Activated CD8-positive, alpha-beta T cell treated with anti-CD3 and anti-CD28 coated beads, Interleukin-2, amount 10 ng/mL, durations not matched to agents 7 days and 5 days (primary cell): Measurements from ENCODE around the gene ACAP2. TPM values are rescaled to one million over a fixed set of nuclear protein-coding genes. Genes with fewer than 3 reads are reported as not detected.

Source experiments
- ATAC-seq: fragments of 150-1000 bp; cut with Tn5 transposase; one replicate; pipeline ENCODE4 v1.10.0; 2021; ENCODE audit warnings: moderate library complexity
- CTCF ChIA-PET: fragments of 350-600 bp; sonication (Branson Sonifier 250); formaldehyde crosslinking; loops from one replicate; lab custom pipeline; 2021; ENCODE audit warnings: antibody characterized with exemption; lab: Charles Lee
- POLR2A ChIA-PET: fragments of 350-600 bp; sonication (Branson Sonifier 250); formaldehyde crosslinking; loops from one replicate; lab custom pipeline; 2021; ENCODE audit warnings: antibody characterized with exemption; lab: Charles Lee
- DNase-seq: peaks from one replicate; pipeline ENCODE4 v3.0.0-alpha.2; 2020
- H3K27ac Mint-ChIP-seq: one replicate; pipeline ENCODE4 v1.8.0; 2021; ENCODE audit warnings: mild to moderate bottlenecking, mixed read lengths
- H3K27me3 Mint-ChIP-seq: one replicate; pipeline ENCODE4 v1.8.0; 2021; ENCODE audit warnings: low read depth, mixed read lengths
- H3K36me3 Mint-ChIP-seq: one replicate; pipeline ENCODE4 v1.8.0; 2021; ENCODE audit warnings: low read depth, mixed read lengths
- H3K4me1 Mint-ChIP-seq: one replicate; pipeline ENCODE4 v1.8.0; 2021; ENCODE audit warnings: low read depth, mixed read lengths
- H3K4me3 Mint-ChIP-seq: one replicate; pipeline ENCODE4 v1.8.0; 2021; ENCODE audit warnings: mild to moderate bottlenecking, mixed read lengths
- H3K9me3 Mint-ChIP-seq: one replicate; pipeline ENCODE4 v1.8.0; 2022; ENCODE audit warnings: mixed read lengths; ENCODE audit not compliant: insufficient read depth
- total RNA-seq, 2 experiments: library from RNA; stranded (reverse); gene quantifications; one replicate each; pipeline ENCODE4 v1.2.3, GENCODE V29; 2021

ACAP2 gene
- total RNA-seq, 2 experiments from 2014 or later, result 69.7 to 74.2 TPM

DNA sequence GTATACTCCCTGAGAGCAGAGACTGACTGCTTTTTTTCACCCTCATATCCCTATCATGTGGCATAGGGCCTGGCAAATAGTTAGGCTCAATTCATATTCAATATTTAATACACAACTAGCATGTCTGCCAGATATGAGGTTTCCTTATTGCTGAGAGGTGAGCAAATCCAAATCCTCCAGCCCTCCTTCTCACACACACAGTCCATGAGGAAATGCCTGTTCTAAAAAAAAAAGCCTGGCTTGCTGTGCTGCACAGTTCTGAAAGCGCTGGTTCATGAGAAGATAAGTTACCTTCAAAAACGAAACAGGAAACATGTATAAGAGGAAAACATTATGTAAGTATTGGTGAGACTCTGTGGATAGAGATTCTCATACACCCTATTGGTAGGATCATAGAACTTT lies 15.5 kb upstream of the ACAP2 start:
- CTCF ChIA-PET, result interaction anchor here (1.3 kb wide), 1 partner anchor 15 kb away, joined by 4 read pairs; the partner anchor contains the start of gene ACAP2
- Mint-ChIP-seq H3K4me3 (peak overlapping the region; percentile 33), H3K36me3 (no peaks in the 10 kb centered on the region), H3K4me1 (peaks cover 20% of the 10 kb centered on the region), H3K27ac (peak overlapping the region; percentile 86), H3K27me3 (no peaks in the 10 kb centered on the region), H3K9me3 (no peaks in the 10 kb centered on the region)
- DNase-seq (no peak), ATAC-seq (peak; percentile 95)
- POLR2A ChIA-PET, result interaction anchor here (2.7 kb wide), 1 partner anchor 14 kb away, joined by 14 read pairs; the partner anchor contains the start of gene ACAP2

DNA sequence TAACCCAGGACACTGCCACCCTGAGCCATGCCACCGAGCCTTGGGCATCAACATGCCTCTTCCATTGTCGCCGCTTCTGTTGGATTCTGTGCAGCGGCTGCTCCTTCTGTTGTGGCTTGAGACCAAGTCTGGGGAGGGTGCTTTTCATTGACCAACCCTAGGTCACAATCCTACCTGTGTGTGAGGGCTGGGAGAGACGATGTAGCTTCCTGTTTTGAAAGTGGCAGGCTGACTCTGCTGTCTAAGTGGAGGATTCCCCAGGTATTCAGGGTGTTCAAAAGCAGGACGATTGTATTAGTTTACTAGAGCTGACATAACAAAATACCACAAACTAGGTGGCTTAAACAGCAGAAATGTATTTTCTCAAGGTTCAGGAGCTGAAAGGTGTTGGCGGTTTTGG lies 13.0 kb upstream of the ACAP2 start:
- peaks cover 20% of the 10 kb centered on the region for H3K4me1 Mint-ChIP-seq
- ChIA-PET POLR2A (interaction anchor here (2.7 kb wide), 1 partner anchor 12 kb away, joined by 14 read pairs; the partner anchor contains the start of gene ACAP2), CTCF (interaction anchor here (1.1 to 1.2 kb wide), 3 partner anchors 11 to 15 kb away, joined by 3 to 4 read pairs (median 3); partner anchors contain the start of gene ACAP2)
- no peak overlapping the region for H3K27ac Mint-ChIP-seq
- H3K9me3 Mint-ChIP-seq, result no peaks in the 10 kb centered on the region
- DNase-seq (no peak), ATAC-seq (no peak)
- no peaks in the 10 kb centered on the region for H3K36me3 Mint-ChIP-seq
- no peak overlapping the region for H3K4me3 Mint-ChIP-seq
- H3K27me3 Mint-ChIP-seq, result peaks cover 2% of the 10 kb centered on the region

DNA sequence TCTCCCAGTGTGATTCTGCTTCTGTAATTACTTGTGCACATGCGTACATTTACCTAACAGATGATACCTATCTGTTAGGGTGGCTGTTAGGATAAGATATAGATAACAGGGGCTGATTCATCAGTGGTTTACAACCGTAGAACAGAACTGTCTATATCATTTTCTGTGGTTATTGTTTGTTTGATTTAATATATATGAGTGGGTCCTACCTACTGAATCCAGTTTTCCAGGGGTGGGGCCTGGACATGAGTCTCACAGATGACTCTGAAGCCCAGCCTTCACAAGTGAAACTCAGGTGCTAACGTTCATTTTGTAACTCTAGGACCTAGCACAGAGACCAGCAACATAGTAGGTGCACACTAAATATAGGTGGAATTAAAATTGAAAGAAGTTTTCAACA lies 10.4 kb upstream of the ACAP2 start:
- Mint-ChIP-seq H3K9me3 (no peaks in the 10 kb centered on the region), H3K27me3 (peaks cover 2% of the 10 kb centered on the region), H3K27ac (no peak overlapping the region), H3K4me3 (no peak overlapping the region), H3K4me1 (peaks cover 15% of the 10 kb centered on the region), H3K36me3 (no peaks in the 10 kb centered on the region)
- POLR2A ChIA-PET, result no interaction called here
- ATAC-seq (no peak), DNase-seq (no peak)
- CTCF ChIA-PET, result no interaction called here

DNA sequence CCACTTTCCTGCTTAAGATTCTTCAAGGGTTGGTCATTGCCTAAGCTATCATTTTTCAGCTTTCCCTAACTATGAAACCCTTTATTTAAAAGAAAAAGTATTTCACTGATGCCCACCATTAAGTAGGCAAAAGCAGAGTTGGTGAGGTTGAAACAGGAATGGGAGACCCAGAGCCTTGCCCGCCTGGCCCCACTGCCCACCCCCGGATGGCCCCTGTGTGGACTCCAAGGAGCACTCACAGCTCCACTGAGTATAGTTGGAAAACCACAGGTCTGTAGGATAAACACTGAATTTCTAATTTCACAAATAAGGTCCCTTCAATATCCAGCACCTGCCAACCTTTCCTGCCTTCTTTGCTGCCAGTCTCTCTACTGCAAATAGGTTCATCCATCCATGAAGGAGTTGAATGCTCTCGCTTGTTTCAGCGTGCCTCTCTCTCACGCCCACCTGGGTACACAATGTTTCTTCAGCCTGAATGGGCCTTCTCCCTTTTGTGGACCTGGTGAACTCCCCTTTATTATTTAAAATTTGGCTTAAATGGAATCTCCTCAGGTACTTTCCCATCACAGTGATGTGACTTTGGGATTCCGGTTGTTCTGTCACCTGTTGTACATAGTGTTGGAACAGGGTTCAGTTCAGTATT lies 8.7 kb upstream of the ACAP2 start:
- Mint-ChIP-seq H3K27ac (no peak overlapping the region), H3K4me3 (no peak overlapping the region), H3K9me3 (no peaks in the 10 kb centered on the region), H3K27me3 (peaks cover 2% of the 10 kb centered on the region), H3K36me3 (no peaks in the 10 kb centered on the region), H3K4me1 (peaks cover 11% of the 10 kb centered on the region)
- no peak for ATAC-seq
- POLR2A ChIA-PET, result no interaction called here
- CTCF ChIA-PET, result interaction anchor here (1.3 kb wide), 1 partner anchor 180 kb away, joined by 3 read pairs; the partner anchor contains the start of gene XXYLT1
- no peak for DNase-seq

DNA sequence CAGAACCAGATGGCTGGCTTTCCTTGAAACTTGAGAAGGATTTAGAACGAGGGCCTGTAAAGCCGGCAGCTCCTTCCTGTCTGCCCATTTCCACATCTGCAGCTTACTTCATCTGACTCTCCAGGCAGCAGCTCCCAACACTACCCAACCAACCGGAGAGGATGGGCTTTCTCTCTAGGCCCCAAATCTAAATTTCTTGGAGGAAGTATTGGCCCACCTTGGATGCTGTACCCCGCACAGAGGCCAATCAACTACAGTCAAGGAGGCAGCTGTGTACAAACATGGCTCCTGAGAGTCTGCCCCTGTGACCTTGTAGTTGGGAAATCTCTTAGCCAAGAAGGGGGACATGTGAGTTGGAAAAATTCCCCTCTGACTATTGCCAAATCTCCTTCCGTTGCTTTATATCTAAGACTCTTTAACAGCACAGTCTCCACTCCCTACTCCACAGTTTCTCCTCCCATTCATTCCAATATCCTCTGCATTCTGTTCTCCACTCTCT lies 8.0 kb upstream of the ACAP2 start:
- no peaks in the 10 kb centered on the region for H3K9me3 Mint-ChIP-seq
- no peaks in the 10 kb centered on the region for H3K36me3 Mint-ChIP-seq
- DNase-seq, result no peak
- peaks cover 12% of the 10 kb centered on the region for H3K4me1 Mint-ChIP-seq
- no peak for ATAC-seq
- no peak overlapping the region for H3K27ac Mint-ChIP-seq
- ChIA-PET CTCF (interaction anchor here (1.3 kb wide), 1 partner anchor 180 kb away, joined by 3 read pairs; the partner anchor contains the start of gene XXYLT1), POLR2A (interaction anchor here (0.5 kb wide), 1 partner anchor 1816 kb away, joined by 3 read pairs; no protein-coding TSS in a partner anchor)
- H3K27me3 Mint-ChIP-seq, result peaks cover 2% of the 10 kb centered on the region
- no peak overlapping the region for H3K4me3 Mint-ChIP-seq

DNA sequence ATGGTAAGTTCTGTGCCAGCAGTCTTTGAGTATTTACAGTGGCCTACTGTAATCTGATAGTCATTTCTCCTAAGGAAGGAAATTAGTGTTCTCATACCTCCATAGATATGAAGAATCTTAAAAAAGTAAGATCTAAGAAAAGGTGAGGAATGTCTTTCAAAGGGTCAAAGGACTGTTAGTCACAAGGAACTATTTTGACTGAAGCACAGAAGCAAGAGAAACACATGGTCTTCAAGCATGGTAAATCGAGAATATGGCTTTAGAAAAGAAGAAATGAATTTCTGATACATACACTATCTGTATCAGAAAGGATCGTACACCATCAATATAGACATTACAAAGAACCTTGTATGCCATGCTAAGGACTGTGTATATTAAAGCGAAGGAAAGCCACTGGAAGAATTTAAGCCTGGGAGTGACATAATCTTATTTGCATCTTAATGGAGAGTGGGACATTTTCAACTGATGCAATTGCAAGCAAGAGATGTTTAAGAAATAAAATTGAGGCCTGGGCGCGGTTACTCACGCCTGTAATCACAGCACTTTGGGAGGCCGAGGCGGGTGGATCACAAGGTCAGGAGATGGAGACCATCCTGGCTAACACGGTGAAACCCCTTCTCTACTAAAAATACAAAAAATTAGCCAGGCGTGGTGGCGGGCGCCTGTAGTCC lies 5.5 kb upstream of the ACAP2 start:
- no peak overlapping the region for H3K27ac Mint-ChIP-seq
- ATAC-seq, result no peak
- H3K4me3 Mint-ChIP-seq, result no peak overlapping the region
- peaks cover 22% of the 10 kb centered on the region for H3K4me1 Mint-ChIP-seq
- ChIA-PET POLR2A (no interaction called here), CTCF (no interaction called here)
- peaks cover 2% of the 10 kb centered on the region for H3K27me3 Mint-ChIP-seq
- H3K9me3 Mint-ChIP-seq, result no peaks in the 10 kb centered on the region
- H3K36me3 Mint-ChIP-seq, result no peaks in the 10 kb centered on the region
- DNase-seq, result no peak

DNA sequence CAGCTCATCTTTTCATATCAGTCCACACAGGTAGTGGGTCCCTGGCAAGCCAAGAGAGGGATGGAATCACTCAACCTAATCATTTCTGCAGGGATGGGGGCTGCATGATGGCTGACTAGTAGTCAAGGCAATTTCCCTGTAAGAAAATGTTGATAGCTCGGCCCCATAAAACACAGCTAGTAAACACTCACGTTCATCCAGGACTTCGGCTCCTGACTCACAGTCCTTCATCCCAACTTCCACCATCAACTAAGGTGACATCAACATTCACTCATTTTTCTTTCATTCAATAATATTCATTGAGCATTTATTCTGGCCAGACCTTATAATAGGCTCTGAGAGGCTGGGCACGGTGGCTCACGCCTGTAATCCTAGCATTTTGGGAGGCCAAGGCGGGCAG lies 4.4 kb upstream of the ACAP2 start:
- Mint-ChIP-seq H3K36me3 (no peaks in the 10 kb centered on the region), H3K4me1 (peaks cover 24% of the 10 kb centered on the region), H3K4me3 (no peak overlapping the region), H3K27ac (no peak overlapping the region), H3K27me3 (peaks cover 2% of the 10 kb centered on the region), H3K9me3 (no peaks in the 10 kb centered on the region)
- POLR2A ChIA-PET, result no interaction called here
- CTCF ChIA-PET, result interaction anchor here (1.1 kb wide), 1 partner anchor 177 kb away, joined by 7 read pairs; the partner anchor contains the start of gene XXYLT1
- DNase-seq, result no peak
- ATAC-seq, result no peak

DNA sequence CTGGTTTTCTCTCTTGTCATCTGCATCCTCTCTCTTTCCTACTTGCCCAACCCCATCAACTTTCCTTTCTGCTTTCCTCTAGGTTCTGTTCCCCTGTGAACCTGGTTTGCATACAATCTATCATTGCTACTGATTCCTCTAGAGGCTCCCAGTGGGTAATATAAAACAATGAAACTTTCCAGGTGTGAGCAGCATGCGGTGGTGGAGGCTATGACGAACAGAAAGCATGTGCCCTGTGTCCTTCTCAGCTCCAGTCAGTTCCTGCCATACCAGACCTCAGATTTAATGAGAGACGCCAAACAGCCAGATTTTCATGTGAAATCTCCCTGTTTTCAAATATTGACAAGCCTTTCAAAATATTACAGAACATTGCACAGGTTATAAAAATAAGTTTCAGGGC lies 3.5 kb upstream of the ACAP2 start:
- no peak overlapping the region for H3K27ac Mint-ChIP-seq
- H3K36me3 Mint-ChIP-seq, result peaks cover 1% of the 10 kb centered on the region
- peaks cover 2% of the 10 kb centered on the region for H3K27me3 Mint-ChIP-seq
- ChIA-PET CTCF (interaction anchor here (1.1 kb wide), 1 partner anchor 176 kb away, joined by 7 read pairs; the partner anchor contains the start of gene XXYLT1), POLR2A (no interaction called here)
- ATAC-seq (no peak), DNase-seq (no peak)
- H3K4me3 Mint-ChIP-seq, result no peak overlapping the region
- H3K9me3 Mint-ChIP-seq, result no peaks in the 10 kb centered on the region
- H3K4me1 Mint-ChIP-seq, result peaks cover 24% of the 10 kb centered on the region

DNA sequence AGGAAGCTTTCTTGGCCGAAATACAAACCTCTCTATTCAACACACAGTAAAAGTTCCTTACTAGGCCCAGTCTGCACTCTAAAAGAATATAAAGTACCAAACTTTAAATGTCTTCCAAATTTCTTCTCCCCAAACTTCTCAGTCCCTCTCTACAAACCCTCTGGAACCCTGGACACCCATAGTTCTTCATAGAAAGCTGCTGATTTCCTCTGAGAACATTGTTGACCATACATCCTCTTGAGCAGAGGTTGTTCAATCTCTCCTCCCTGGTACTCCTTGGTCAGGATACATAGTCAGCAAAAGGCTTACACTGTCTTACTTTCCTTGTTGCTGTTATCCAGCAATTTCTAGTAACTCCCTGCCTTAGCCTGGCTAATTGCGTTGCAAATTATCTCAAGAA lies 3.1 kb upstream of the ACAP2 start:
- Mint-ChIP-seq H3K4me1 (peaks cover 29% of the 10 kb centered on the region), H3K4me3 (no peak overlapping the region), H3K27me3 (no peaks in the 10 kb centered on the region), H3K36me3 (peaks cover 4% of the 10 kb centered on the region), H3K9me3 (no peaks in the 10 kb centered on the region), H3K27ac (no peak overlapping the region)
- DNase-seq (no peak), ATAC-seq (no peak)
- CTCF ChIA-PET, result interaction anchor here (1.1 to 1.6 kb wide), 2 partner anchors 10 to 175 kb away, joined by 3 to 5 read pairs; partner anchors contain the start of gene XXYLT1
- POLR2A ChIA-PET, result no interaction called here

DNA sequence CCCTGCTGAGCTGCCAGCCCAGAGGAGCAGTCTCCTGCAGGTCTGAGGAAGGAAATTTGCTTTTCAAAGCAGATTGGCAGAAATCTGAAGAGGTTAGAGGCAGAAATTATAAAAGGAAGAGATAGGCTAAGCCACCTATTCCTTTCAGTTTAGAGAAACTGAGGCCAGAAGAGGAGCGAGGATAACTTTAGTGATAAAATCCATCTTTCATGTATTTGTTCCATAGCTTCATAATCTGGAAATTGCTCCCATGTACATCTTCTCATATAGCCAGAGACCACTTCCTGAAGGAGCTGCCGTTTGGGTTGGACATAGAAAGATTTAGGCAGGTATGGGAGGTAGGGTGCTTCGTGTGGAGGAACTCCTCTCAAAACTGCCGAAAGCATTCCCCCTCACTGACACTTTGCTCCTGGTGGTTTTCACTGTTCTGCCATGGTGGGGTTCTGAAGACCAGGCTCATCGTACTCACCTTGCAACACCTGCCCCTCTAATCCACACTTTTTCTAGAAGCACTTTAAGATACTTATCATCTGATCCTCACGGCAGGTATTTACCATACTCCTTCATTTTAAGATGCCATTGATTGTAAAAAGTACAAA lies 670 bp upstream of the ACAP2 start:
- Mint-ChIP-seq H3K9me3 (no peaks in the 10 kb centered on the region), H3K4me3 (peak overlapping the region; percentile 94), H3K27me3 (no peaks in the 10 kb centered on the region), H3K27ac (peak overlapping the region; percentile 92), H3K4me1 (peaks cover 40% of the 10 kb centered on the region), H3K36me3 (peaks cover 6% of the 10 kb centered on the region)
- DNase-seq, result no peak
- POLR2A ChIA-PET, result interaction anchor here (0.6 to 3.5 kb wide), 6 partner anchors 14 to 173 kb away, joined by 3 to 14 read pairs (median 4); partner anchors contain the start of gene PPP1R2
- ATAC-seq, result no peak
- CTCF ChIA-PET, result interaction anchor here (1.0 to 4.3 kb wide), 5 partner anchors 12 to 451 kb away, joined by 3 to 52 read pairs (median 4); partner anchors contain the start of gene XXYLT1

DNA sequence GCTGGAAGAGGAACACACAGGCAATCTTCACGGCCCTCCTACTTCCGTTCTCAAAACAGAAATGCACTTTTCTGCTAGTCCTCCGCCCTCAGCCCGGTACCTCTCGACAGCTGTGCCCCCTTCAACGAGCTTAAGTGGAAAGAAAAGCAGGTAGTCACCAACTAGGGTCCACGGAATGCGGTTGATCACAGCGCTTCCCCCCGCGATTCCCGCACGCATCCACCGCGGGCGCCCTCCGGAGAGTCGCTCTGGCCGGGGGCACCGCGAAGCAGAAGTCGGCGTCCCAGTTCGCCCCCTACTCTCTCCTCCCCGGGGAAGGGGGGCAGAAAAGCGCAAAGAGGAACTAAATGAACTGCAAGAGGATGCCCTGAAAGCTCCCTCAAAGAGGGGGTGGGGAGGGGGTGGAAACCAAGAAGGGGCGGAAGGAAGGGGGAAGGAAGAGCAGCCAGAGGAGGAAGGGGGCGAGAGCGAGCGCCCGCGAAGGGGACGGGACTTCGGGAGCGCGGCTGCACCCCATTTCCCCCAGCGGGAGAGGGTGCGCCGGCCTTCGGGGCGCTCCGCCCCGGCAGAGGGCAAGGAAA lies 738 bp downstream of the ACAP2 start:
- DNase-seq (peak; percentile 66), ATAC-seq (peak; percentile 10)
- peaks cover 8% of the 10 kb centered on the region for H3K36me3 Mint-ChIP-seq
- H3K27me3 Mint-ChIP-seq, result no peaks in the 10 kb centered on the region
- peaks cover 47% of the 10 kb centered on the region for H3K4me1 Mint-ChIP-seq
- H3K4me3 Mint-ChIP-seq, result peak overlapping the region; percentile 94
- no peaks in the 10 kb centered on the region for H3K9me3 Mint-ChIP-seq
- ChIA-PET CTCF (interaction anchor here (0.6 to 4.3 kb wide), 8 partner anchors 31 to 770 kb away, joined by 3 to 52 read pairs (median 4); partner anchors contain the start of genes LSG1 and XXYLT1), POLR2A (interaction anchor here (0.6 to 3.5 kb wide), 7 partner anchors 15 to 171 kb away, joined by 3 to 14 read pairs (median 4); partner anchors contain the start of gene XXYLT1)
- H3K27ac Mint-ChIP-seq, result peak overlapping the region; percentile 92
